ENCODE data around the gene ALDH16A1. TPM values are rescaled to one million over a fixed set of nuclear protein-coding genes. Genes with fewer than 3 reads are reported as not detected.

Gene ALDH16A1
- total RNA-seq, 1 experiment from 2014 or later: 51.7 TPM

DNA sequence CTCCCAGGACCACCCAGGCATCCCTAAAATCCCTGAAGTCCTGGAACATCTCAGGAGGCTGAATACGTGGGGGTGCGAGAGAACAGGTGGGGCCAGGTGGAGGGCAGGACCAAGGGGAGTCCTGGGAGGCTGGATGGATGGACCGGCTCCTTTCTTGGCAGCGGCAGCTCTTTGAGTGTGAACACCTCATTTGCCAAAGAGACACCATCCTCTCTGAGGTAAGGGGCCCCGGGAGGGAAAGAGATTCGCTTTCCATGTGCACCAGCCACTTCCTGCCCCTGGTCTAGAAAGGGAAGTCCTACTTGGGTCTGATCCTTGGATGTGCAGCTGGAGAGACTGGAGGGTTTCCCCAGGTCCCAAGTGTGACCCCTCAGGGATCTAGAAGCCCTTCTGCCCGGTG, 45.9 kb upstream of the ALDH16A1 start:
- Mint-ChIP-seq H3K4me1 (peaks cover 35 to 37% of the 10 kb centered on the region in 2 experiments), H3K27me3 (ENCODE audit: low read depth) (peaks cover 4% of the 10 kb centered on the region), H3K36me3 (ENCODE audit: insufficient read depth in 1 of 3, low read depth in 3 of 3) (no peaks in the 10 kb centered on the region; a peak in 1 of 7 replicates), H3K9me3 (no peaks in the 10 kb centered on the region), H3K4me3 (no peak overlapping the region), H3K27ac (no peak overlapping the region)
- no peak overlapping the region for H2BK12ac ChIP-seq (ENCODE audit: insufficient read length, low read depth, low read length)
- no peak overlapping the region for H2BK15ac ChIP-seq (ENCODE audit: low read depth, low read length)
- no peak overlapping the region for H4K5ac ChIP-seq (ENCODE audit: insufficient read length, low read depth, low read length)
- WGBS (ENCODE audit: extremely low coverage, insufficient read length, low lambda C conversion rate): no CpG with 5 or more reads among the region's 7 CpGs
- H2AFZ ChIP-seq (ENCODE audit: low read length): no peak overlapping the region
- no peaks in the 10 kb centered on the region for H3K23me2 ChIP-seq (ENCODE audit: insufficient read length, low read depth, low read length, poor library complexity, severe bottlenecking)
- H3T11ph ChIP-seq (ENCODE audit: low read length): no peak overlapping the region
- no peak overlapping the region for H3K4me2 ChIP-seq (ENCODE audit: insufficient read depth, insufficient read length, low read length)
- no peak overlapping the region for H3K27ac ChIP-seq (ENCODE audit: insufficient read length, low read depth, low read length)
- H3K79me1 ChIP-seq (ENCODE audit: insufficient read depth, low read depth, low read length, poor library complexity, severe bottlenecking): no peaks in the 10 kb centered on the region
- H3K9me3 ChIP-seq (ENCODE audit: control insufficient read depth, low read depth, low read length): no peaks in the 10 kb centered on the region
- no peaks in the 10 kb centered on the region for H3K27me3 ChIP-seq (ENCODE audit: insufficient read depth, low read length)
- no peak for DNase-seq
- no peak overlapping the region for H2AK5ac ChIP-seq (ENCODE audit: insufficient read length, low read length)
- TF ChIP-seq, protein P1, sequence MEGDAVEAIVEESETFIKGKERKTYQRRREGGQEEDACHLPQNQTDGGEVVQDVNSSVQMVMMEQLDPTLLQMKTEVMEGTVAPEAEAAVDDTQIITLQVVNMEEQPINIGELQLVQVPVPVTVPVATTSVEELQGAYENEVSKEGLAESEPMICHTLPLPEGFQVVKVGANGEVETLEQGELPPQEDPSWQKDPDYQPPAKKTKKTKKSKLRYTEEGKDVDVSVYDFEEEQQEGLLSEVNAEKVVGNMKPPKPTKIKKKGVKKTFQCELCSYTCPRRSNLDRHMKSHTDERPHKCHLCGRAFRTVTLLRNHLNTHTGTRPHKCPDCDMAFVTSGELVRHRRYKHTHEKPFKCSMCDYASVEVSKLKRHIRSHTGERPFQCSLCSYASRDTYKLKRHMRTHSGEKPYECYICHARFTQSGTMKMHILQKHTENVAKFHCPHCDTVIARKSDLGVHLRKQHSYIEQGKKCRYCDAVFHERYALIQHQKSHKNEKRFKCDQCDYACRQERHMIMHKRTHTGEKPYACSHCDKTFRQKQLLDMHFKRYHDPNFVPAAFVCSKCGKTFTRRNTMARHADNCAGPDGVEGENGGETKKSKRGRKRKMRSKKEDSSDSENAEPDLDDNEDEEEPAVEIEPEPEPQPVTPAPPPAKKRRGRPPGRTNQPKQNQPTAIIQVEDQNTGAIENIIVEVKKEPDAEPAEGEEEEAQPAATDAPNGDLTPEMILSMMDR (conservative IDR thresholded peaks at IDR 0.05): no peak
- H2BK20ac ChIP-seq (ENCODE audit: low read depth, low read length, poor library complexity, severe bottlenecking): no peak overlapping the region
- no peak overlapping the region for H3K23ac ChIP-seq (ENCODE audit: insufficient read length, low read depth, low read length)
- no peak overlapping the region for H2BK5ac ChIP-seq (ENCODE audit: insufficient read length, low read length)
- H3K9ac ChIP-seq (ENCODE audit: extremely low read depth, insufficient read length, low read length): no peak overlapping the region
- H3K4ac ChIP-seq (ENCODE audit: low read depth, low read length): no peak overlapping the region
- peaks cover 9% of the 10 kb centered on the region; the same call in 1 of the 2 replicates for H3K4me1 ChIP-seq (ENCODE audit: insufficient read depth, low read length)
- H3K18ac ChIP-seq (ENCODE audit: insufficient read length, low read depth, low read length): no peak overlapping the region
- H4K91ac ChIP-seq (ENCODE audit: insufficient read length, low read depth, low read length): no peak overlapping the region
- no peak overlapping the region for H2BK120ac ChIP-seq (ENCODE audit: low read depth, low read length, poor library complexity, severe bottlenecking)
- H4K20me1 ChIP-seq (ENCODE audit: control insufficient read depth, insufficient read depth, insufficient read length): peaks cover 2% of the 10 kb centered on the region
- no peak overlapping the region for H3K14ac ChIP-seq (ENCODE audit: insufficient read depth, low read length)
- no peaks in the 10 kb centered on the region for H3K79me2 ChIP-seq (ENCODE audit: insufficient read depth, low read length)
- H4K8ac ChIP-seq (replicated peaks; ENCODE audit: insufficient read length, low read depth, low read length): no peak overlapping the region
- H3K56ac ChIP-seq (ENCODE audit: insufficient read length, low read depth, low read length): no peak overlapping the region

Measured in H9 (cell line).